DND-41 (cell line): Measurements from ENCODE around the gene DOC2B.

Experiments used
- ATAC-seq: fragments of 200-7000 bp; cut with Tn5 transposase; 3 replicates; pipeline ENCODE4 v1.9.1; 2021; ENCODE audit warnings: low read depth; ENCODE audit not compliant: insufficient read depth
- DNase-seq: peaks from one replicate; pipeline ENCODE4 v3.0.0-alpha.2; 2020
- H2AFZ ChIP-seq: 2 replicates; pipeline ENCODE4 v1.6.0; 2012; ENCODE audit warnings: low read depth, low read length
- H3K27ac ChIP-seq: 2 replicates; pipeline ENCODE4 v1.5.1; 2012; ENCODE audit warnings: low read length, inconsistent platforms
- H3K27me3 ChIP-seq: fragments of 200-600 bp; sonication (generic); 2 replicates; pipeline ENCODE4 v1.6.0; 2012; ENCODE audit warnings: low read length, mild to moderate bottlenecking, inconsistent platforms; ENCODE audit not compliant: insufficient read depth, poor library complexity
- H3K36me3 ChIP-seq: 2 replicates; pipeline ENCODE4 v1.5.1; 2012; ENCODE audit warnings: low read length, inconsistent platforms; ENCODE audit not compliant: insufficient read depth
- H3K4me1 ChIP-seq: 2 replicates; pipeline ENCODE4 v1.5.1; 2012; ENCODE audit warnings: mild to moderate bottlenecking, low read length; ENCODE audit not compliant: insufficient read depth
- H3K4me2 ChIP-seq: 2 replicates; pipeline ENCODE4 v1.6.0; 2012; ENCODE audit warnings: mild to moderate bottlenecking, moderate library complexity, low read length, inconsistent platforms; ENCODE audit not compliant: insufficient read depth
- H3K4me3 ChIP-seq, 2 experiments: fragments of 200-600 bp in 1 of 2; shearing (Covaris generic) in 1 of 2; 2 replicates each; pipeline ENCODE4 v1.5.1; 2012 to 2016; ENCODE audit warnings: inconsistent platforms in 2 of 2, low read length in 2 of 2, mild to moderate bottlenecking in 2 of 2, low read depth in 1 of 2, moderate library complexity in 1 of 2
- H3K79me2 ChIP-seq: 2 replicates; pipeline ENCODE4 v1.6.0; 2012; ENCODE audit warnings: low read length, inconsistent platforms; ENCODE audit not compliant: insufficient read depth
- H3K9ac ChIP-seq: 2 replicates; pipeline ENCODE4 v1.6.0; 2012; ENCODE audit warnings: low read depth, mild to moderate bottlenecking, inconsistent platforms, low read length, moderate library complexity
- H3K9me3 ChIP-seq: 2 replicates; pipeline ENCODE4 v1.5.1; 2012; ENCODE audit warnings: low read length, moderate library complexity, mild to moderate bottlenecking, inconsistent platforms; ENCODE audit not compliant: insufficient read depth, severe bottlenecking
- H4K20me1 ChIP-seq: 2 replicates; pipeline ENCODE4 v1.6.0; 2012; ENCODE audit warnings: low read length; ENCODE audit not compliant: insufficient read depth
- EZH2 ChIP-seq: IDR thresholded peaks from 3 replicates; pipeline ENCODE4 v1.6.1; 2012; ENCODE audit warnings: borderline replicate concordance, low read depth, mild to moderate bottlenecking, moderate library complexity, low read length, inconsistent platforms; ENCODE audit not compliant: severe bottlenecking
- TF ChIP-seq, protein P1 (sequence below): IDR thresholded peaks from 2 replicates; pipeline ENCODE4 v1.5.1; 2012; ENCODE audit warnings: borderline replicate concordance, low read length, moderate library complexity, mild to moderate bottlenecking; ENCODE audit not compliant: poor library complexity, severe bottlenecking; ENCODE audit errors: extremely low read depth

DOC2B gene

DNA sequence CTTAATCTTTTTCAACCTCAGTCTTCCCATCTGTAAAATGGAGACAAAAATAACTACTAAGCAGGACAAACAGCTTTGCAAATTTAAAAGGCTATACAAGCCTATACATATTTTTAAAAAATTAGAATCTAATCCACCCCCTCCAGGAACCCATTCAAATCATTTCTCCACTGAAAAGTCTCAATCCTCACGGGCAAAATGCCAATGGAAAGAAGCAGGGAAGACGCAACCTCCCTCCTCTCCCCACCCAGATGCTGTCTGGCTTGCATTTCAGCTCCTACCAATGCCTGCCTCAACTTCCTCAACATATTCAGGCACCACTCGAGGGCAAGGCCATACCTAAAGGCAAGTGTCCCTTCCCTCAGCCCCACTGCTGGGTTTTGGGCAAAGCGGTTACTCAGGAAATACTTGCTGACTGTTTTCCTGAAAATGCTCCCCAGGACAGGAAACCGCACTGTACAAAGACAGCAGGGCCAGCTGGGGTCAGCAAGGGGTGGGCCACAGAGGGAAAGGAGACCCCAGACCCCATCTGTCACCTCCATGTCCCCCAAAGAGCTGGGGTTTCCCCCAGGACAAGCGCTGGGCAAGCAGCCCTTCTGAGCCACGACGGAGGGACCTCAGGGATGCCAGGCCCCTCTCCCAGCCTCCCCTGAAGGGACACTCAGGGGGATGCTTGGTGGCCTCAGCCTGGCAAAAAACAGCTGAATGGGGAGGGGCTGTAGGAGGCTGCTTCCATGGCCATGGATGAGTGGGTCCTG is 47.7 kb upstream of the DOC2B start:
- no peak overlapping the region for H3K9ac ChIP-seq
- H3K4me2 ChIP-seq = no peak overlapping the region
- ATAC-seq = no peak

DNA sequence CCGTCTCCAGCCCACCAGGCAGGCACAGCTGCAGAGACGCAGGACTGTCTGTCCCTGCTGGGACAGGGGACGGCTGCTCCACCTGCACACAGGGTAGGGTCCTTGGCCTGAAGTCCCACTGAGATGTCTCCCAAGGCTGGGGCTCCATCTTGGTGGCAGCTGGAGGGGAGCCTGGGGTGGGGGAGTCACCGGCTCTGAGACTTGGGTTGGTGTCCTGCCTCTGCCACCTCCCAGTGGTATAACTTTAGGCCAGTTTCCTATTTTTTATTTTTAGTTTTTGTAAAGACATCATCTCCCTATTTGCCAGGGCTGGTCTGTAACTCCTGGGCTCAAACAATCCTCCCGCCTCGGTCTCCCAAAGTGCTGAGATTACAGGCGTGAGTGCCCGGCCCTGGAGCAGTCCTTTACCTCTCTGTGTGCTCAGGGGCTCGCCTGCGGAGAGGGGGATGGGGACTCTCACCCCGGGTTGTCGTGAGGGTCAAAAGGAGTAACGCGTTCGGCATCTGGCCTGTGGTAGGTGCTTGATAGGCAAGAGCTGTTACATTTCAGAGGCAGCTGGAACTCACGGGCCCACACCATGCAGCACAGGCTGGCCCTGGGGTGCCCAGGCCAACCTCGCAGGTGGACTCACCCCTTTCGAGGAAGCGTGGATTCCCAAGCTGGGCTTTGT is 46.6 kb upstream of the DOC2B start:
- no peaks in the 10 kb centered on the region for H3K4me1 ChIP-seq
- TF ChIP-seq, protein P1, sequence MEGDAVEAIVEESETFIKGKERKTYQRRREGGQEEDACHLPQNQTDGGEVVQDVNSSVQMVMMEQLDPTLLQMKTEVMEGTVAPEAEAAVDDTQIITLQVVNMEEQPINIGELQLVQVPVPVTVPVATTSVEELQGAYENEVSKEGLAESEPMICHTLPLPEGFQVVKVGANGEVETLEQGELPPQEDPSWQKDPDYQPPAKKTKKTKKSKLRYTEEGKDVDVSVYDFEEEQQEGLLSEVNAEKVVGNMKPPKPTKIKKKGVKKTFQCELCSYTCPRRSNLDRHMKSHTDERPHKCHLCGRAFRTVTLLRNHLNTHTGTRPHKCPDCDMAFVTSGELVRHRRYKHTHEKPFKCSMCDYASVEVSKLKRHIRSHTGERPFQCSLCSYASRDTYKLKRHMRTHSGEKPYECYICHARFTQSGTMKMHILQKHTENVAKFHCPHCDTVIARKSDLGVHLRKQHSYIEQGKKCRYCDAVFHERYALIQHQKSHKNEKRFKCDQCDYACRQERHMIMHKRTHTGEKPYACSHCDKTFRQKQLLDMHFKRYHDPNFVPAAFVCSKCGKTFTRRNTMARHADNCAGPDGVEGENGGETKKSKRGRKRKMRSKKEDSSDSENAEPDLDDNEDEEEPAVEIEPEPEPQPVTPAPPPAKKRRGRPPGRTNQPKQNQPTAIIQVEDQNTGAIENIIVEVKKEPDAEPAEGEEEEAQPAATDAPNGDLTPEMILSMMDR = no peak
- no peak for TF ChIP-seq EZH2
- no peak overlapping the region for H3K4me2 ChIP-seq
- no peaks in the 10 kb centered on the region for H3K79me2 ChIP-seq
- H3K36me3 ChIP-seq = no peaks in the 10 kb centered on the region
- DNase-seq (no peak), ATAC-seq (no peak)
- H4K20me1 ChIP-seq = peaks cover 5% of the 10 kb centered on the region
- H3K4me3 ChIP-seq = no peak overlapping the region
- no peaks in the 10 kb centered on the region for H3K9me3 ChIP-seq
- no peaks in the 10 kb centered on the region for H3K27me3 ChIP-seq
- H2AFZ ChIP-seq = no peak overlapping the region
- H3K27ac ChIP-seq = no peak overlapping the region
- H3K9ac ChIP-seq = no peak overlapping the region

More for the DNA sequence above, 47.7 kb upstream of the DOC2B start:
- Histone ChIP-seq H3K9me3 (no peaks in the 10 kb centered on the region), H3K27ac (no peak overlapping the region), H3K27me3 (no peaks in the 10 kb centered on the region), H4K20me1 (peaks cover 5% of the 10 kb centered on the region), H2AFZ (no peak overlapping the region), H3K36me3 (no peaks in the 10 kb centered on the region), H3K4me1 (no peaks in the 10 kb centered on the region), H3K4me3 (no peak overlapping the region), H3K79me2 (no peaks in the 10 kb centered on the region)
- TF ChIP-seq EZH2 = no peak
- TF ChIP-seq, protein P1 = no peak
- no peak for DNase-seq

DNA sequence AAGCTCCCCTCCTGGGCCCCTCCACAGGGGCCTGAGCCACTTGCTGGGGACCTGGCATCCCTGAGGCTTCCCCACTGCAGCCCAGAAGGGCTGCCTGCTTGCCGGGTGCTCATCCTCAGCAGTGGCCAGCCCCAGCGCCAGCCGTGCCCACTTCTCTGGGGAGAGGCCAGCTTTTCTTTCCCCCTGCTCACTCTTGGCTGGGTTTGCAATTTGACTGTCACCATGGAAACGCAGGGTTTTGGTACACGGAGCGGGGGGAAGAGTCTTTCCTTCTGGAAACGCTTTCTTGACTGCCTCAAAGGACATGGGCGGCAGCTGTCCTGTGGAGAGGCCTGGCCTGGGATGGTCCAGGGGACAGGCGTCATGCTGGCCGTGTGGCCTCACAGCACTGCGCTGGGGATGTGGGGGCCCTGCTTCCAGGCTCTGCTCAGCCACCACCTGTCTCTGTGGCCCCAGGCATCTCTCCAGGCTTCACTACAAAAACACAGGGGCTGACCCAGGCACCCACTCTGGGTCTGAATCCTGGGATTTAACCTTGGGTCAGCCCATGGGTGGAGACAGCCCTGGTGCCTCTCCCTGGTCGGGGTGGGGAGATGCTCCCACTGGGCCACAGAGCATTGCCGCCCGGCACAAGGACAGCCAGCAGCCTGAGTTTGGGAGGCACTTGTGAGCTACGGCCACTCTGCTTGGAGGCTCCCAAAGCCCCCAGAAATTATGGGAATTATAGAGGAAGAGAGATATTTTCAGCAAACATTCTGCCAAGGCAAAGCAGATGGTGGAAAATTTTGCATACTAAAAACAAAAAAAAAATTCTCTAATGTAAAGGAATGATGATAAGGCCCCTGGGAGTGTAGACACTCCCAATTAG is 45.9 kb upstream of the DOC2B start:
- TF ChIP-seq EZH2 = no peak
- H3K4me2 ChIP-seq = no peak overlapping the region
- H3K9ac ChIP-seq = no peak overlapping the region
- DNase-seq (no peak), ATAC-seq (no peak)
- H3K4me3 ChIP-seq = no peak overlapping the region
- no peak overlapping the region for H2AFZ ChIP-seq
- no peaks in the 10 kb centered on the region for H3K36me3 ChIP-seq
- H3K27me3 ChIP-seq = no peaks in the 10 kb centered on the region
- no peaks in the 10 kb centered on the region for H3K79me2 ChIP-seq
- no peaks in the 10 kb centered on the region for H3K9me3 ChIP-seq
- H3K27ac ChIP-seq = no peak overlapping the region
- H3K4me1 ChIP-seq = no peaks in the 10 kb centered on the region
- H4K20me1 ChIP-seq = peaks cover 5% of the 10 kb centered on the region
